Gastroesophageal sphincter (tissue), 4 donors: ENCODE data around the gene NEK2. TPM values are rescaled to one million over a fixed set of nuclear protein-coding genes. Genes with fewer than 3 reads are reported as not detected.
A peak's percentile ranks its signal among the peaks of the same experiment; 100 is the strongest.
"Not testable (repeated sequence)": the region's sequence is repeated elsewhere in the genome, so short reads cannot be mapped to it uniquely, and the experiment has no call there.

ENCODE experiments used
- ATAC-seq: fragments of 150-250 bp; one replicate; pipeline ENCODE4 v1.9.1; 2016; ENCODE audit warnings: mild to moderate bottlenecking, moderate library complexity
- H3K27ac ChIP-seq, 4 donors: fragments of 200-600 bp; sonication (generic) in 3 of 4; 1 replicate in 3 of 4; 2 replicates in 1 of 4; pipeline ENCODE4 v1.5.1; 2016 to 2019
- H3K27me3 ChIP-seq: fragments of 200-600 bp; sonication (generic); one replicate; pipeline ENCODE4 v1.5.1; 2019
- H3K36me3 ChIP-seq, 2 donors: fragments of 200-600 bp; sonication (generic); one replicate each; pipeline ENCODE4 v1.5.1; 2019; ENCODE audit warnings: control low read depth in 1 of 2
- H3K4me1 ChIP-seq, 3 donors: fragments of 200-600 bp; sonication (generic); 1 replicate in 2 of 3; 2 replicates in 1 of 3; pipeline ENCODE4 v1.5.1; 2016 to 2019; ENCODE audit warnings: control low read depth in 2 of 3
- H3K4me3 ChIP-seq, 2 donors: fragments of 200-600 bp; sonication (generic); one replicate each; pipeline ENCODE4 v1.5.1; 2019; ENCODE audit warnings: mild to moderate bottlenecking in 1 of 2, moderate library complexity in 1 of 2
- H3K9me3 ChIP-seq, 3 donors: fragments of 200-600 bp; sonication (generic); one replicate each; pipeline ENCODE4 v1.5.1; 2017 to 2019; ENCODE audit warnings: control low read depth in 2 of 3
- CTCF ChIP-seq, 4 experiments: fragments of 200-600 bp in 2 of 4; fragments of 450-650 bp in 2 of 4; sonication (generic) in 1 of 4; IDR thresholded peaks; one replicate each; pipeline ENCODE4 v1.5.1; 2017 to 2019; ENCODE audit warnings: antibody characterized with exemption in 4 of 4, mild to moderate bottlenecking in 2 of 4, moderate library complexity in 2 of 4
- EP300 ChIP-seq: sonication (generic); formaldehyde crosslinking; IDR thresholded peaks from one replicate; pipeline ENCODE4 v1.6.1; 2017; ENCODE audit warnings: antibody characterized with exemption, mild to moderate bottlenecking
- POLR2A ChIP-seq, 2 donors: fragments of 450-650 bp; IDR thresholded peaks; one replicate each; pipeline ENCODE4 v1.6.1; 2017; ENCODE audit warnings: antibody characterized with exemption in 2 of 2, mild to moderate bottlenecking in 2 of 2, moderate library complexity in 1 of 2
- POLR2AphosphoS5 ChIP-seq: sonication (generic); formaldehyde crosslinking; IDR thresholded peaks from one replicate; pipeline ENCODE4 v1.6.1; 2017; ENCODE audit warnings: antibody characterized with exemption
- WGBS, 2 donors: methylation state at CpG; one replicate each; pipeline ENCODE4 v1.1.5; 2018; ENCODE audit warnings: low coverage in 1 of 2; 5-methylcytosine and 5-hydroxymethylcytosine counted together
- total RNA-seq, 4 donors: library from RNA; depleted of rRNA; stranded (reverse); fragments of >200 nt; gene quantifications; one replicate each; pipeline ENCODE4 v1.1.0, GENCODE V29; 2016

NEK2 gene
- total RNA-seq = under 1 TPM in 1 of 4 donors, not detected in 3; 0.59 TPM

DNA sequence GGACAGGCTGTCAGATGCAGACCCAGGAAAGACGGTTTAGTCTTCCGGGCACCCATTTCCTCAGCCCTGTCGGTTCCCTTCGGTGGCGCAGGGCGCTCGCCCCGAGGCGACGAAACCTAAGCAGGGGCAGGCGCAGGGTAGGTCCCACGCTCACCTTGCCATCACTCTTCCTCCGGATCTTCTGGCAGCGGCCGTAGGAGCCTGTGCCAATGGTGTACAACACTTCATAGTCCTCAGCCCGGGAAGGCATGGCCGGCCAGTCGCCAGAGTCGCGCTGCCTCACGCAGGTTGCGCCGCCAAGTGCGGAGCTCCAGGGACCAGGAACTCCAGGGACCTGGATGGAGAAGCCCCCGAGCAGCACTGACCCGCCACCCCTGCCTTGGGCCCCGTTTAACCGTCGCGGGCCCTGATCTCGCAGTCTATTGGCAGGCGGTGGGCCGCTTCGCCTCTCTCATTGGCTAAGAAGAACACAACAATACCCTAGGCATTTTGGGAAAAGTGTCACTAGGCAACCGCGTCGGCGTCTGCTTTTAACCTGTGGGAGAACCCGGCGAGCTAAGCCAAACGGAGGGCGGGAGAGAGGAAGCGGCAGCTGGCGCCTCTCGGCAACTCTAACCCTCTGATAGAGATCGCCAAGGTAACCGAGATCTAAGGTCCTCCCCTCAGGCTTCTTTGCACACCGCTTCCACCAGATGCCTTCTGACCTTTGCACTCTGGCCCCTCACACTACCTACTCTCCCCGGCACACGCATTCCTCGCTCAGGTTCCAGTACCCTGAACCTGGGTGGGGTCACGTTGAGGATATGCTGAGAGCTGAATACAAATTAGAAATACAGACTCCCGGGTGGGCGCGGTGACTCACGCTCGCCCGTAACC lies at the start of gene NEK2:
NEK2 (minus strand) TSS at position 392 of the 876 bp plus-strand sequence; CDS start at position 250, 142 bp downstream.
- 5 to 20% methylated on average over 1 to 8 of the region's 58 CpGs for WGBS, 2 donors
- ATAC-seq = peak; percentile 98
- H3K4me1 ChIP-seq = peaks cover 0 to 13% (median 6%) of the 10 kb centered on the region in 3 donors
- H3K27me3 ChIP-seq = no peaks in the 10 kb centered on the region
- H3K9me3 ChIP-seq = no peaks in the 10 kb centered on the region
- H3K36me3 ChIP-seq = no peaks in the 10 kb centered on the region
- H3K27ac ChIP-seq = peak within 1 kb of the TSS in 1 of 4 donors; percentile 9
- peak within 1 kb of the TSS; percentile 16 to 56 for H3K4me3 ChIP-seq
- TF ChIP-seq EP300 (no peak), POLR2A (IDR thresholded peaks at IDR 0.05) (no peak)

- Histone ChIP-seq H3K9me3 (no peaks in the 10 kb centered on the region), H3K4me1 (no peaks in the 10 kb centered on the region), H3K4me3 (no peak overlapping the region), H3K27me3 (no peaks in the 10 kb centered on the region), H3K27ac (no peak overlapping the region), H3K36me3 (no peaks in the 10 kb centered on the region)
- no peak for ATAC-seq
- 13 to 67% methylated on average over 1 to 3 of the region's 11 CpGs for WGBS, 2 donors
- TF ChIP-seq EP300 (no peak), POLR2A (IDR thresholded peaks at IDR 0.05) (no peak), CTCF (IDR thresholded peaks at IDR 0.05) (no peak), POLR2AphosphoS5 (no peak)
Measured at GRCh38 chr1:211724687-211725196, 49.3 kb upstream of the NEK2 start.

- no peak overlapping the region for H3K4me3 ChIP-seq
- no peaks in the 10 kb centered on the region for H3K9me3 ChIP-seq
- no peaks in the 10 kb centered on the region for H3K36me3 ChIP-seq
- H3K27me3 ChIP-seq = no peaks in the 10 kb centered on the region
- no peaks in the 10 kb centered on the region for H3K4me1 ChIP-seq
- 79 to 90% methylated on average over 3 to 5 of the region's 5 CpGs for WGBS, 2 donors
- TF ChIP-seq CTCF (IDR thresholded peaks at IDR 0.05) = no peak
- no peak for TF ChIP-seq EP300
- no peak for TF ChIP-seq POLR2AphosphoS5
- TF ChIP-seq POLR2A (IDR thresholded peaks at IDR 0.05) = no peak
- no peak for ATAC-seq
- H3K27ac ChIP-seq = no peak overlapping the region
Measured at GRCh38 chr1:211723273-211723672, 47.9 kb upstream of the NEK2 start.

GRCh38 chr1:211722277-211723175 lies 47.1 kb upstream of the NEK2 start:
- no peak overlapping the region for H3K27ac ChIP-seq
- H3K4me3 ChIP-seq = no peak overlapping the region
- ATAC-seq = no peak
- no peaks in the 10 kb centered on the region for H3K9me3 ChIP-seq
- WGBS, 2 donors = 76 to 95% methylated on average over 5 of the region's 6 CpGs
- no peaks in the 10 kb centered on the region for H3K27me3 ChIP-seq
- TF ChIP-seq POLR2A (IDR thresholded peaks at IDR 0.05) = no peak
- TF ChIP-seq POLR2AphosphoS5 = no peak
- no peak for TF ChIP-seq CTCF (IDR thresholded peaks at IDR 0.05)
- TF ChIP-seq EP300 = no peak
- no peaks in the 10 kb centered on the region for H3K36me3 ChIP-seq
- no peaks in the 10 kb centered on the region for H3K4me1 ChIP-seq

DNA sequence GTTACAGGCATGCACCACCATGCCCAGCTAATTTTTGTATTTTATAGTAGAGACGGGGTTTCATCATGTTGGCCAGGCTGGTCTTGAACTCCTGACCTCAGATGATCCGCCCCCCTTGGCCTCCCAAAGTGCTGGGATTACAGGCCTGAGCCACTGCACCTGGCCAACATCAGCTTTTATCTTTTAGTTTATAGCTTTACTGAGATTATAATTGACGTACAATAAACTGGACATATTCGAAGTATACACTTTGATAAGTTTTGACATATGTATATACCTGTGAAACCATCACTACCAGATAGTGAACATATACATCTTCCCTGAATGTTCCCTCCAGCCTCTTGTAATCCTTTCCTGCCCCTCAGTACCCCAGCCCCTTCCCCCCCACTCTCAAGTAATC lies 41.1 kb upstream of the NEK2 start:
- 65 to 81% methylated on average over 4 of the region's 4 CpGs for WGBS, 2 donors
- not testable (repeated sequence) for H3K27ac ChIP-seq, H3K27me3 ChIP-seq, ATAC-seq, H3K4me3 ChIP-seq, H3K36me3 ChIP-seq, H3K4me1 ChIP-seq, H3K9me3 ChIP-seq
